ENCODE results near the gene VCP. TPM values are rescaled to one million over a fixed set of nuclear protein-coding genes. Genes with fewer than 3 reads are reported as not detected.

VCP gene
- total and polyA plus RNA-seq, 2 donors (not counting 1 experiment from before 2014, with no cell fraction given): 93.0 to 178 TPM

DNA sequence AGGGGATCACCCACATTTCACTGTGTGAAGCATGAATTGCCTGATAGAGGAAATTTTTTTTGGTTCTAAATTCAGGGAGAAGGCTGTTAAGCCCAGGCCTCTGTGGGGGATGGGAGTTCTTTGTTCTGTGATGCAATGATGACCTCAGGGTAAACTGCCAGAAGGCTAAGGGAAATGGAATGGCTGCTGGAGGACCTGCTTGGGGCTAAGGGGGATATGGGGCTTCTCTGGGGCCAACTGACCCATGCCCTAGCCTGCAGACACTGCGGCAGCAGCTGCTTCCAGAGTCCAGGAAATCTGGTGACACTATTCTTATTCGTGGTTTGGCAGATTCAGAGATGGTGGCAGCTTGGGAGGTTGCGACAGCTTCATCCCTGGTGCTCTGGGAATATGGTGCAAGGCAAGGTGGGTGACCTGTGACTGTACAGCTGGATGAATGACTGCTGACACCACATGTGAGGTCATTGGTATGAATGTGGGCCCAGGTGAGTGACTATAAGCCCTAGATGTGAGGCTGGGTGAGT is 30.3 kb downstream of the VCP start:
- no peaks in the 10 kb centered on the region for H4K20me1 ChIP-seq (ENCODE audit: control insufficient read depth, insufficient read depth, low read length, poor library complexity, severe bottlenecking)
- peaks cover 3% of the 10 kb centered on the region for H3K4me1 Mint-ChIP-seq
- no peaks in the 10 kb centered on the region for H3K9me3 ChIP-seq (ENCODE audit: control extremely low read depth in 1 of 3, control insufficient read depth in 2 of 3, insufficient read depth in 1 of 3, low read length in 2 of 3)
- H2AFZ ChIP-seq (ENCODE audit: insufficient read depth, low read depth, low read length, poor library complexity, severe bottlenecking): no peak overlapping the region
- no peak overlapping the region for H3K4me3 Mint-ChIP-seq
- peaks cover 0 to 21% of the 10 kb centered on the region in 2 experiments for H3K36me3 ChIP-seq (replicated peaks in 1 of 2; ENCODE audit: control extremely low read depth in 1 of 2, control insufficient read depth in 1 of 2, extremely low read depth in 1 of 2, insufficient read depth in 2 of 2, low read length in 1 of 2)
- TF ChIP-seq EZH2 (IDR thresholded peaks at IDR 0.05; ENCODE audit: borderline replicate concordance, insufficient read depth, low read depth, low read length, poor library complexity, severe bottlenecking): no peak
- TF ChIP-seq, protein P1, sequence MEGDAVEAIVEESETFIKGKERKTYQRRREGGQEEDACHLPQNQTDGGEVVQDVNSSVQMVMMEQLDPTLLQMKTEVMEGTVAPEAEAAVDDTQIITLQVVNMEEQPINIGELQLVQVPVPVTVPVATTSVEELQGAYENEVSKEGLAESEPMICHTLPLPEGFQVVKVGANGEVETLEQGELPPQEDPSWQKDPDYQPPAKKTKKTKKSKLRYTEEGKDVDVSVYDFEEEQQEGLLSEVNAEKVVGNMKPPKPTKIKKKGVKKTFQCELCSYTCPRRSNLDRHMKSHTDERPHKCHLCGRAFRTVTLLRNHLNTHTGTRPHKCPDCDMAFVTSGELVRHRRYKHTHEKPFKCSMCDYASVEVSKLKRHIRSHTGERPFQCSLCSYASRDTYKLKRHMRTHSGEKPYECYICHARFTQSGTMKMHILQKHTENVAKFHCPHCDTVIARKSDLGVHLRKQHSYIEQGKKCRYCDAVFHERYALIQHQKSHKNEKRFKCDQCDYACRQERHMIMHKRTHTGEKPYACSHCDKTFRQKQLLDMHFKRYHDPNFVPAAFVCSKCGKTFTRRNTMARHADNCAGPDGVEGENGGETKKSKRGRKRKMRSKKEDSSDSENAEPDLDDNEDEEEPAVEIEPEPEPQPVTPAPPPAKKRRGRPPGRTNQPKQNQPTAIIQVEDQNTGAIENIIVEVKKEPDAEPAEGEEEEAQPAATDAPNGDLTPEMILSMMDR (IDR thresholded peaks at IDR 0.05): no peak
- no peak overlapping the region for H3K27ac ChIP-seq (ENCODE audit: low read length in 2 of 2)
- no peaks in the 10 kb centered on the region for H3K79me2 ChIP-seq (ENCODE audit: control insufficient read depth, insufficient read depth, low read length)
- POLR2A ChIA-PET: no interaction called here
- no peak overlapping the region for H3K9ac ChIP-seq (ENCODE audit: low read length)
- H3K4me1 ChIP-seq (ENCODE audit: control insufficient read depth in 2 of 2, insufficient read depth in 2 of 2, low read length in 2 of 2): no peaks in the 10 kb centered on the region
- no peaks in the 10 kb centered on the region for H3K27me3 ChIP-seq (replicated peaks in 1 of 4; ENCODE audit: control extremely low read depth in 1 of 4, control insufficient read depth in 3 of 4, insufficient read depth in 4 of 4, low read length in 3 of 4)
- no peaks in the 10 kb centered on the region for H3K27me3 Mint-ChIP-seq
- ATAC-seq (ENCODE audit: low read depth) (no peak), DNase-seq (no peak)
- 89% methylated on average over 3 of the region's 3 CpGs for WGBS (ENCODE audit: insufficient coverage)
- CTCF ChIA-PET: interaction anchor here (1.5 kb wide), 1 partner anchor 9 kb away, joined by 5 read pairs; no protein-coding TSS in a partner anchor
- no peak overlapping the region for H3K4me2 ChIP-seq (replicated peaks; ENCODE audit: low read depth, low read length, poor library complexity, severe bottlenecking)
- no peak overlapping the region for H3K27ac Mint-ChIP-seq
- no peaks in the 10 kb centered on the region for H3K9me3 Mint-ChIP-seq (ENCODE audit: insufficient read depth)
- no peak overlapping the region for H3K4me3 ChIP-seq (ENCODE audit: control extremely low read depth in 1 of 5, extremely low read depth in 1 of 5, insufficient read depth in 1 of 5, low read depth in 2 of 5, low read length in 4 of 5)
- intact Hi-C loops (cut with micrococcal nuclease): no loop called here

DNA sequence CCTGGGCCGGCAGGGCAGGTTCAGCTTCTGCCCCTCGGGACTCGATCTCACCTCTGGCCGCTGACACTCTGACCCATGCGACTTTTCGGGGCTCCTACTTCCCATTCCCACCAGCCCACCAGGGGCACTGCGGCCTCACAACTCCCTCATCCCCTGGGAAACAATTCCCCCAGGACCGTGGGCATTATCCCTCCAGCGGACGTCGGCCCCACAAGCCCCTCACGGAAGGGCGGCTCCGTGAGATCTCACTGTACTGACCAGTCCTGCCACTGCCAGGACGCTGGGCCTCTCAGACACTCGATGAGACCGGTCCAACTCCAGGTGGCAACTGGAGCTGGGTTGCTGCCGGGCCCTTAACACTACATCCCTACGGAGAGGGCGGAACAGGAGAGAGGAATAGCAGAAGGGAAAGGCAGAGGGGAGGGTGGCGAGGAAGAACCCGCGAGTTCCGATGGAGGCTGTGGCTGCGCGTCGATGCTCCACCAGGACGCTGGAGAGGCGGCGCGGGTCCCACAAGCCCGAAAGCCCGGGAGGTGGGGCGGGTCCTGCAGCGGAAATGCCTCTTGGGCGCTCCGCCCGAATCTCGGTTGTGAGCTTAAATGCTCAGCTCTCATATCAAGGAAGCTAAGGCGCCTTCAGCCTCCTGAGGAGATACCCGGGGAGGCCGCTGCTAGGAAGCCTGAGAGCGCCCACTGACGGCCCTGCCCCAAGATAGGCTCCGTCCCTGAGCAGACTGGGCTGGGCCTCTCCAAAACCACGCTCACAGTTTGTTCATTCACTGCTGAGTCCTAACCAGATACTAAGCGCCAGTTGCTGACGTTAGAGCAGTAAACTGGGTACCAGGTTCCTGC is 36.3 kb downstream of the VCP start:
- Histone ChIP-seq H3K9me3 (ENCODE audit: control extremely low read depth in 1 of 3, control insufficient read depth in 2 of 3, insufficient read depth in 1 of 3, low read length in 2 of 3) (no peaks in the 10 kb centered on the region), H3K36me3 (replicated peaks in 1 of 2; ENCODE audit: control extremely low read depth in 1 of 2, control insufficient read depth in 1 of 2, extremely low read depth in 1 of 2, insufficient read depth in 2 of 2, low read length in 1 of 2) (no peaks in the 10 kb centered on the region), H2AFZ (ENCODE audit: insufficient read depth, low read depth, low read length, poor library complexity, severe bottlenecking) (peak overlapping the region; percentile 55), H3K27me3 (replicated peaks in 1 of 4; ENCODE audit: control extremely low read depth in 1 of 4, control insufficient read depth in 3 of 4, insufficient read depth in 4 of 4, low read length in 3 of 4) (no peaks in the 10 kb centered on the region), H3K27ac (ENCODE audit: low read length in 2 of 2) (no peak overlapping the region), H3K4me3 (ENCODE audit: control extremely low read depth in 1 of 5, extremely low read depth in 1 of 5, insufficient read depth in 1 of 5, low read depth in 2 of 5, low read length in 4 of 5) (peak overlapping the region in 3 of 5 experiments; percentile 5 to 39 (median 10)), H3K79me2 (ENCODE audit: control insufficient read depth, insufficient read depth, low read length) (no peaks in the 10 kb centered on the region), H3K4me1 (ENCODE audit: control insufficient read depth in 2 of 2, insufficient read depth in 2 of 2, low read length in 2 of 2) (peaks cover 3 to 5% of the 10 kb centered on the region in 2 donors), H3K9ac (ENCODE audit: low read length) (peak overlapping the region; percentile 44), H4K20me1 (ENCODE audit: control insufficient read depth, insufficient read depth, low read length, poor library complexity, severe bottlenecking) (no peaks in the 10 kb centered on the region), H3K4me2 (replicated peaks; ENCODE audit: low read depth, low read length, poor library complexity, severe bottlenecking) (peak overlapping the region; percentile 61)
- no peaks in the 10 kb centered on the region for H3K27me3 Mint-ChIP-seq
- TF ChIP-seq, protein P1 (IDR thresholded peaks at IDR 0.05): no peak
- no peak for TF ChIP-seq EZH2 (IDR thresholded peaks at IDR 0.05; ENCODE audit: borderline replicate concordance, insufficient read depth, low read depth, low read length, poor library complexity, severe bottlenecking)
- POLR2A ChIA-PET: no interaction called here
- peaks cover 8% of the 10 kb centered on the region for H3K4me1 Mint-ChIP-seq
- H3K9me3 Mint-ChIP-seq (ENCODE audit: insufficient read depth): no peaks in the 10 kb centered on the region
- ATAC-seq (ENCODE audit: low read depth): no peak
- no peak overlapping the region for H3K27ac Mint-ChIP-seq
- CTCF ChIA-PET: interaction anchor here (0.6 to 0.7 kb wide), 3 partner anchors 10 to 1372 kb away, joined by 3 to 4 read pairs (median 3); no protein-coding TSS in a partner anchor
- 68% methylated on average over 48 of the region's 48 CpGs for WGBS (ENCODE audit: insufficient coverage)
- intact Hi-C loops (cut with micrococcal nuclease): no loop called here
- peak; percentile 25 for DNase-seq
- peak overlapping the region; percentile 68 for H3K4me3 Mint-ChIP-seq
